NCI-H345 treated with DMSO at 0.1 percent for 48 hours (cell line): Measurements from ENCODE around the gene BCL11A.

Experiments
- DNase-seq: peaks from one replicate; lab custom pipeline; 2025; ENCODE audit not compliant: unreplicated experiment; lab: John Stamatoyannopoulos, UW

The BCL11A gene

DNA sequence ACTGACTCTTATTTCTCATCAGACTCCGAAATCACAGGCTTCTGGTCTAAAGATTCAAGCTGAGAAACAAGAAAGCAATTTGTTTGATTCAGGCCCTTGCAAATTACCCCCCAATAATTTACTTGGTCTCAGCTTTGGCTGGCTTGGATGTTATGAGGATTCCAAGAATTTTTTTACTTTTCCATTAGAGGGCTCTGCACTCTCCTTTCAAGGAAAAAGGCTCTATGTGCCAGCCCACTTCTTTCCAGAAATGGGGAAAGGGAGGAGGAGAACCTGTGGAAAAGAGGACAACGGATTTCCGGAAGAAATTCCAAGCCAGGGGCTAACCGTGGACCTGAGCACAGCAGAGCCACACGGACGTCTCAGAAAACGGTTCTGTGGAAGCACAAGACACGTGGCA, 44.4 kb downstream of the BCL11A start:
- no peak for DNase-seq

DNA sequence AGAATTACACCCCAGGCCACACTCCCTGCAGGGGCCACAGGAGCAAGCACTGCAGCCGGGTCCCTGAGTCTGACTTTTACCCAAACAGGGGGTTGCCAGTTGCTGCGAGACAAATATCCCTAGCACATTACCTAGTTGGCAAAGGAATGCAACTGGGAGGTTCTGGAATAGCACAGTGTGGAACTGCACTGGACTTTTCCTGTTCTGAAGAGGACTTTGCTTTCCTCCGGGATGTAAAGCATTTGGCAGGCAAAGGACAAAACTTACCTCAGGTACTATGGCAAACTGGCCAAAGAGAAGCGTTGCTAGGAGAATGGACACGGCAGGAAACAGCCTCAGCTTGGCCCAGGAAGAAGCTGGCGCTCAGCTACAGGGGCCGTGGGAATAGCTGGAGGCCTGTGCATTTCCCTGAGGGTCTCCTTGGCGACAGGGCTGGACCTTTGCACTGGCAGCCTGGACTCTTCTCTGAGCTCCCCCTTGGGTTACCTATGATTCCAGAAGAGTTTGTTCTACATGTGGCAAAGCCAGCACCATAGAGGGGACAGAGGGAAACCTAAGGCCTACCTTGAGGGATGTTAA, 45.0 kb downstream of the BCL11A start:
- no peak for DNase-seq

DNA sequence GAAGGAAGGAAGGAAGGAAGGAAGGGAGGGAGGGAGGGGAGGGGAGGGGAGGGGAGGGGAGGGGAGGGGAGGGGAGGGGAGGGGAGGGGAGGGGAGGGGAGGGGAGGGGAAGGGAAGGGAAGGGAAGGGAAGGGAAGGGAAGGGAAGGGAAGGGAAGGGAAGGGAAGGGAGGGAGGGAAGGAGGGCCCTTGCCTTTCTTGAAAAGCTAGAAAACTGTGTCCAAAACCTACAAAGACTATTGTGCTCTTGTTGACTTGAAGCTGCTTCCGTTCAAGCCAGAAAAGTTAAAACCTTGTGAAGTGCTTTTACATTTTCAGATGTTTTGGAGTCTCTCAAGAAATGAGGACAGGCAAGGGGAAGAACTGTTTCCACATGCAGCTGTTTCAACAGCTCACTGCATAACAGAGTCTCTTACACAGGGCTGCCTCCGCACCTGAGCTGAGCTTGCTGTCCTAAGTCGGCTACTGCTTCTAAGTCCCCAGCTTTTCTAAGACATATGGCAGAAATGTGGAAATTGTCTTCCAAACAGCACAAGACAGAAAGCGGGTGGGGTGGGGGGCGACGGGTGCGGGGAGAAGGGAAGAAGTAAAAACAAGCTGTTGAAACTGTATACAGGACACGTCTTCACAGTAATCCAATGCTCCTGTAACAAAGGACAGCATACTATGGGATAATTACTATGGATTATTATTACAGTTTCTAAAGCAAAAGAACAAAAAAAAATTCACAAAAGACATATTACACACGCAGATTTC, 46.1 kb downstream of the BCL11A start:
- no peak for DNase-seq

DNA sequence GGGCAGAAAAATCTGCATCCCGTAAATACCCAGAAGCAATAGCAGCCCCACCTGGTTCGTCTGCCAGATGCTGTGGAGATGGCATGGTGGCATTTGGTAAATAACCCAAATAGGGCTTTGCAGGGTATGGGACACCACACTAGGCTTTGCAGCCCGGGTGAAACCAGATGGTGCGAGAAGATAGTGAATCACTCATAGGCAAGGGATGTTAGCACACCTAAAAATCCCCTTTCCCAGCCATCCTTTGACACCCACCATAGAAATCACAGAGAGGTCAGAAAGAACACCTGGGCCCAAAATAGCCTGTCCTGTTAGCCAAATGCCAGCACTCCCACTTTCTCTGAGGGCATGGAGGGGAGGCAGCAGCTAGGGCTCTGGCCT, 47.6 kb downstream of the BCL11A start:
- DNase-seq = no peak

DNA sequence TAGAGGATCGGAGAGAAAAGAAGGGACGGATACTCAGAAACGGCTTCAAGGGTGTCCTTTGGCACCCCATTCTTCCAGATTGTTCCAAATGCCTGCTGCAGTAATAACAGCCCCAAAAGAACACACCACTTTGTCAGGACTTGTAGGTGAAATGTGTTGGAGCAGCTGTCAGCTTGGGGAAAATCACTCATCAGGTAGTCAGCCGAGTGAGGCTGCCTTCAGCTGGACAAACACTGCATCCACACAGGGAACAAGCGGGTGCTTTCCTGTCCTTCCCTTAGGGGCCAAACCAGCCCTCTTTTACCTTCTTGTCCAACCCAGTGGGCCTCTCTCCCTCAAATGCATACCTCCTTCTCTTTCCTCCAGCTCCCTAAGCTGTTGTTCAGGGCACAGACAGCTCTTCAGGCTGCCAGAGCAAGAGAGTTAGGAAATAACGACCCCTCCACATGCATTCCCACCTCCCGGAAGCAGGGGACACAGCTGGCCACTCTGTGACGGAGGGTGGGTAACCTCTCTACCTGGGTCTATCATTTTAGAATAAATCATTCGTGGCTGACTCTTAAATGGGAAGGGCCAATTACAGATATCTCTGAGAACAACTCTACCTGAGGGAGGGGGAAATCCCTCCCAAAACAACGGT, 48.1 kb downstream of the BCL11A start:
- no peak for DNase-seq

DNA sequence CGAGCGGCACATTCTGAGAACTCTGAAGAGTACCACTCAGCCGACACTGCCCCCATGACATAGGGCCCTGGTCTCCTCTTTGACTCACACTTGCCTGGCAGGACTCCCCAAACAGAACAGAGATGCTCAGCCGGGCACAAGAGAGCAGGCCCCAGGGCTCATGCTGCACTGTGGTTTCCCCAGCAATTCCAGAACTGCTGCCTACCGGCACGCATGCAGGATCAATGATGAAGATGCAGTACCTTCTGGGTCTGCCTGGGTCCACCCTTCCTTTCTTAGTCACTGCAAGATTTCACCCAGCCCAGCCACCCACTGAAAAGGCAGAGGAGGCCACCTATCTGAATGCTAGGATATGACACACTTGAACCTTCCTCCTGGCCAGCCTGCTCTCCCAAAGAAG, 49.4 kb downstream of the BCL11A start:
- DNase-seq = no peak

DNA sequence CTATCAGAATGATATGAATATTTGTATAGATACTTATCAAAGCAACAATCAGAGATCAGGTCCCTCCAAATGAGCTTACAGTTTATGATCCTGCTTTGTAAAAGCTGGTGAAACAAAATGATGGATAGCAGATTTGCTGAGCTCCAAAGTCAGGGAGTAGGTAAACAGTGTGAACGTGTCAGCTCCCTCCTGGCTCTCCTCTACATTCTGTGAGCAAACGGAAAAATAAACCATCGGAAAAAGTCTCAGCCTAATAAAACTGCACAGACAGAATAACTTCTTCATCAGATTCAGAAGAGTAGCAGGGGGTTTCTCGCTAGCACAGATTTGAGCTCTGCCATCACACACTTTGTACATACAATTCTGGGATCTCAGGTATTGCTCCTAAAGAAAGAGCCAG, 51.3 kb downstream of the BCL11A start:
- DNase-seq = no peak

DNA sequence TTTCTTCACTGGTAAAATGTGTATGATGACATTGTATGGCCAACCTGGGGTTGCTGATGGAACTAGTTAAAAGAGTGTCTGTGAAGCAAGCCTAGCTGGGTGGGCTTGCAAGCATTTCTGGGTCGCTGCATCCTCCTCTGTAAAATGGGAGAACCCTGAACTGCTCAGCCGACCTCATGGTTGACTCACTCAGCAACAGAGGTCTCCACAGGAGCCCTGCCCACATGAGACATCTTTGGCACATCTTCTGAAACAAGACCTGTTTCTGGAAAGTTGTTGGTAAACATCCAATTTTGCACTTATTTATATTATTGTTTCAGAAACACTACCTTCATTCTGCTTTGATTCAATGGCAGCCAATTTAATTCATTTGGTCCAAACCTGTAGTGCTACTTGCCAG, 52.6 kb downstream of the BCL11A start:
- no peak for DNase-seq

DNA sequence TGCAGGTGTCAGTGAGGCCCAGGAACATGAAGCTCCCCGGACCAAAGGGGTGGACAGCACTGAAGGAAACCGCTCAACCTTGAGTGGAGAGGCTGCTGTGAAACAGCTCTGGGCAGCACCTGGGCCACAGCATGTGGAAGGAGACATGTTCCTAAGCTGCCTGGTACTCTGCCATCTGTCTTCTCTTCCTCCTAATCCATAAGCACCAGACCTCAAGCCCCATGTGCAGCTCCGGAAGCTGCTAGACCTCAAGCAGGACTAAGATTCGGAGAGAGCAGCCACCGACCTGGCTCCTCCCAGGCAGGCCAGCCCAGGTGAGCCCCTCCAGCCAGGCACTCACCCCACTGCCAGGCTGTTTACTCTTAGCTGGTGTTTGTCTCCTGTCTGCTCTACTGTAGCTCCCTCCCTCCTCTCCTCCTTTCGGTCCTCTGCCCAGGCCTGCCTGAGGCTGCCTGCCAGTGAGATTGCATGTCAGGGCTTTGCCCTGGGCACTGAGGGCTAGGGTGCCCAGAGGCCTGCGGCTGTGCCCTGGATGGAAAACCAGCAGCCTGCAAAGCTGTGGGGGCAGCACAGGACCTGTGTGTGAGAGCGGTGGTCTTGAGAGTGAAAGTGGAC, 53.7 kb downstream of the BCL11A start:
- DNase-seq = no peak

DNA sequence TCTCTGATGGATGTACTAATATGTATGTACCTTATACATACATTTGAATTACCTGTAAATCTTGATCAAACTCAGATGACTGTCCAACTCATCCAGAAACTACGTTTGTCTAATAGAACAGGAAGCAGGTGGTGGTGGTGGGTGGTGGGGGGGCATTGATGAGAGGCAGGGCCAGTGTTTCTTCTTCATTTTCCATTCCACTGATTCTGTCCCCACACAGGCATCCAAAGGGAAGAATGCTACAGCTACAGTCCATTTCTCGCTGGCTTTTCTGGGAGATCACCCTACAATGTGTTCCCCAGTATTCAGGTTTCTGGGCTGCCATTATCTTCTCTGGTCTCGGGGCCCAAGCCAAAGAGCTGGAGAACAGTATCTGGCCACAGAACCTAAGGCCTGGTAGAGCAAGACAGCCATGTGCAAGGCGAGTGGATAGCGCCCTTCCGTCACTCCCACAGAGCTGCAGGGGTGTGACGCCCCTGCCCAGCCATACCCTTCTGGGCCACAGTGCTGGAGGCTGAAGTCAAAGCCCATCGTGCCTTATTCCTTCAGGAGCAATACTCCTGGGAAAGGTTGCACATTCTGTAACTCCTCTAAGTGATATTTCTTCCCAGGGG, 54.5 kb downstream of the BCL11A start:
- DNase-seq = no peak

DNA sequence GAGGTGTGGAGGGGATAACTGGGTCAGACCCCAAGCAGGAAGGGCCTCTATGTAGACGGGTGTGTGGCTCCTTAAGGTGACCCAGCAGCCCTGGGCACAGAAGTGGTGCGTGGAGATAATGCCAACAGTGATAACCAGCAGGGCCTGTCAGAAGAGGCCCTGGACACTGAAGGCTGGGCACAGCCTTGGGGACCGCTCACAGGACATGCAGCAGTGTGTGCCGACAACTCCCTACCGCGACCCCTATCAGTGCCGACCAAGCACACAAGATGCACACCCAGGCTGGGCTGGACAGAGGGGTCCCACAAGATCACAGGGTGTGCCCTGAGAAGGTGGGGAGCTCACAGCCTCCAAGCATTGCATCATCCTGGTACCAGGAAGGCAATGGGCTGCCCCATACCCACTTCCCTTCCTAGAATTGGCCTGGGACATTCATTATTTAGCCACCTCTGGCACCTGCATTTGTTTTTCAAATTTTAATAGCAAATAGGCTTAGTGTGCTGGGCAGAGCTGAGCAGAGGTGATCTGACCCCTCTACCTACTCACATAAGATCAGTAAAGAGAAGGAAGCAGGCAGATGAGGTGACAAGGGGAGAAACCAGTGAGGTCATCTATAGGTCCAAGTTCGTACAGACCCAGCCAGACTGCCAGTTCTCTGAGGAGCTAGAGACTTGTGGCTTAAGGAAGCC, 55.2 kb downstream of the BCL11A start:
- no peak for DNase-seq

DNA sequence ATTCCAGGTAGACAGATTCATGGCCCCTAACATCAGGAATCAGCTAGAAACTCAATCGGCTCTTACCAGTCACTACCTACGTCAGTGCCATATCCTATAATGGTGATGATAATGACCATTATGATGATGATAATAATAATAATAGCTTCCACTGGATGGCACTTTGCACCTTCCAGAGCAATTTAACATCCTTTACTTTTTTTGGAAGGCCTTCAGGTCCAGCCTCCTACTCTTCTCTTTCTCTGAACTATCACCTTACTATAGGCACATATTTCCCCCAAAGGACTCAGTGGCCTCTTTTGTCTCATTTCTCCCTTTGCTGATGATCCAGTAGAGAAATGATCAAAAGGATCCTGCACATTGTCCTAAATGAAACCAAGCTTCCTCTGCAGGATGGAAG, 56.0 kb downstream of the BCL11A start:
- no peak for DNase-seq

DNA sequence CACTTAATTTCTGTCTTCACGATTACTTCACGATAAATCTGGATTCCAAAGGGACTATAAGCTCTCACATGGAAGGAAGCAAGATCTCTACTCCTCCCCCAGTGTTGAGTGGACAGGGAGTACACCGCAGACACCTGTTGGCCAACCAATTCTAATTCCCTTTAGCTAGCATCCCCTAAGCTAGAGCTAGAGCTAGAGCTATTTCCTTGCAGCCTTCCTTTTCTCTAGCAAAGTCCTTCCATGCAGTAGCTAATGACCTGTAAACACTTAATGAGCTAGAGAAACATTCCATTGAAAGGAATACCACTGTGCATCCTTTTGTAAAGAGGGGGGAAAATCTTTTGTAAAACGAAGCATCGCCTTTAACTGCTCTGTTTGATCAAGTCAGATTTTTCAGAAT, 56.5 kb downstream of the BCL11A start:
- DNase-seq = no peak

DNA sequence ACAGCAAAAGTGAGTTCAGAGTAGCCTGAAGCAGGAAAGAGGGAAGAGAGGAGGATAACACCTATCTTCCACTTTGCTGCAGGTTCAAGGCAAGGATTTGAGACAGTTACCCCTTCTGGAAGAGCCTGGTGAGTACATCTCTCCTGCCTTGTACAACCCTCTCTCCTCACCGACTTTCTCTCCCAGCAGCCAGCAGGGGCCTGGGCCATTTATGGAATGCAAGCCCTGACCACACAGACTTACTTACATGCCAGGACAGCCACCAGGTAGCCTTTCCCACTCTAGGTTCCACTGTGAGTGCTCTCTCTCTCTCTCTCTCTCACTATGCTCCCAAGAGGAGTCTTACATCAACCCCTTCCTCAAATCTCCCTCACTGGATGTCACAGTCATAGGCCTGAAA, 57.0 kb downstream of the BCL11A start:
- no peak for DNase-seq

DNA sequence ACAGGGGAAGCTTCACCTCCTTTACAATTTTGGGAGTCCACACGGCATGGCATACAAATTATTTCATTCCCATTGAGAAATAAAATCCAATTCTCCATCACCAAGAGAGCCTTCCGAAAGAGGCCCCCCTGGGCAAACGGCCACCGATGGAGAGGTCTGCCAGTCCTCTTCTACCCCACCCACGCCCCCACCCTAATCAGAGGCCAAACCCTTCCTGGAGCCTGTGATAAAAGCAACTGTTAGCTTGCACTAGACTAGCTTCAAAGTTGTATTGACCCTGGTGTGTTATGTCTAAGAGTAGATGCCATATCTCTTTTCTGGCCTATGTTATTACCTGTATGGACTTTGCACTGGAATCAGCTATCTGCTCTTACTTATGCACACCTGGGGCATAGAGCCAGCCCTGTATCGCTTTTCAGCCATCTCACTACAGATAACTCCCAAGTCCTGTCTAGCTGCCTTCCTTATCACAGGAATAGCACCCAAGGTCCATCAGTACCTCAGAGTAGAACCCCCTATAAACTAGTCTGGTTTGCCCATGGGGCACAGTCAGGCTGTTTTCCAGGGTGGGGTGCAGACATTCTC, 58.3 kb downstream of the BCL11A start:
- DNase-seq = no peak

DNA sequence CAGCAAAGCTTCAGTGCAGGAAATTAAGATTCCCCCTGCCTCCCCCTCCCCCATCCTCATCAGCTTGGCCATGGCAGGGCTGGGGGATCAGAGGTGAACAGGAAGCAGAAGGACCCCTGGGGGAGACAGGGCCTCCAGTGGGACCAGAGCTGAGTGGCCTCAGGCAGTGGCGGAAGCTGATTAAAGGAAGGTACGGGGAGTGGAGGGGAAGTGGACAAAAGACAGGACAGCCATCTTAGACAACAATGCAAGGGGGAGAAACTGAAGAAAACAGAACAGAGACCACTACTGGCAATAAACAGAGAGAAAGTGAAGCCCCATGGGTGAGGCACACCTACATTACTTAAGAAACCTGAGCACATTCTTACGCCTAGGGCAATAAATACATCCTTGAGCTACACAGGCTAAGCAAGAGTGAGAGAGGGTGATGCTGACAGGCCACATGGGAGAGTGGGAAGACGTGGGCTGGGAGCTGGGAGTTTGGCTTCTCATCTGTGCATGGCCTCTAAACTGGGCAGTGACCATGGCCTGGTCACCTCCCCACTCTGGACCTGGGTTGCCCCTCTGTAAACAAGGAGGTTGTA, 59.6 kb downstream of the BCL11A start:
- DNase-seq = no peak

DNA sequence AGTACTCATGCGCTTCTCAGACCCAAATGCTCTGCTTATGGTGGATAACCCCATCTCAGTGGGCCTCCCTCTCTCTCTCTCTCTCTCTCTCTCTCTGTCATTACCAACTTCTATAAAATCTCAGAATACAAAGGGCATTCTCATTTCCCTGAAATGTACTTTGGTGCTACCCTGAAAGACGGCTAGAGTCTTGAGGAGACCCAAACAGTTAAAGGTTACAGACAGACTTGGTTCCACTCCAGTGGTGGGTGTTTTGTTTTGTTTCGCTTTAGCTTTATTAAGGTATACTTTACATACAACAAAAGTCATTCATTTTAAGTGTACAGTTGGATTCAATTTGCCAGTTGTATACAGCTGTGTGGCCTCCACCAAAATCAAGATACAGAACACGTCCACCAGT, 60.9 kb downstream of the BCL11A start:
- DNase-seq = no peak

DNA sequence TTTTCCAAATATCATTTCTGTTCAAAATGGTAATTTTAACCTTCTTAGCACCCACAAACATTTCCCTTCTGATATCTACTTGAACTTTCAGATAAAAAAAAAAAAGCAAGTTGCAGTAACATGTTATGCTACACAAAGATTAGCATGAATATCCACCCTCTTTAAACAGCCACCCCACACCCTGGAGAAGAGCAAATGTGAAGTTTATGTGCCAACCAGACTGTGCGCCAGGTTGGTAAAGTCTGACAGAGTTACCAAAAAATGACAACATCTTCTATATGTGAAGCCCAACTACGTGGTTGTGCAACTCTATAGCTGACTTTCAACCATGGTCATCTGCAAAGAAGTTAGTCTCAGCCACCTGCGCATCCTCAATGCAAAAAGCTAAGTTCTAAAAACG, 62.6 kb downstream of the BCL11A start:
- DNase-seq = no peak

DNA sequence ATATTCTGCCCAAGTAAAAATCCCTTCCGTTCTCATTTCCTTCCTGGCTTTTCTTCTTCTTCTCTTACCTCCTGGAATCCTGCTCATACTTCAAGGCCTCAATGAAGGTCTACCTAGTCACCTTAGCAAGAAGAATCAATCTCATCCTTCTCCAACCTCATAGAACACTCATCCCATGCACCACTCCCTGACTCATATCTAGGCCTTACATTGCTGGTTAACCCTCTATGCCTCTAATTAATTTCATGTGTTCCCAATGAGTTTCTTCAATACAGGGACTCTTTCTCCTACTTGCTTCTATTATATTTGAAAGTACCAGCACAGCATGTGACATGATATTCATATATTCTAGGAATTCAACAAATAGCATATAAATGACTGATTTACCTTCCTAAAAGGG, 63.0 kb downstream of the BCL11A start:
- no peak for DNase-seq

DNA sequence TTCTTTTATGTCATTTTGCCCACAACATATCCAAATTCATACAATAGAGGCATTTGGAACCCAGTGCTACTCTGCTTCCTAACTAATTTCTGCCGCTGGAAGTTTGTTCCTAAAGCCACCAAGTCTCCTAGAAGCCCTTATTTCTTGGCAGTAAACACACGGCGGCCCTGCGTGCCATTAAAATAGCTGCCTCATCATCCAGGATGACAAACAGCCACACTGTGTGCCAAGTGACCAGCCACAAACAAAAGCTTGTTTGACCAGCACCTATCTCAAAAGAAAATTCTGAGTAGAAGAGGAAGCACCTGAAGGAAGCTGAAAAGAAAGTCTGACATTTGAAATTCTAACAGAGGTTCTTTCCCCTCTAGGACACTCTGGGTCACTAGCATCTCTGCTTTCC, 64.2 kb downstream of the BCL11A start:
- no peak for DNase-seq

DNA sequence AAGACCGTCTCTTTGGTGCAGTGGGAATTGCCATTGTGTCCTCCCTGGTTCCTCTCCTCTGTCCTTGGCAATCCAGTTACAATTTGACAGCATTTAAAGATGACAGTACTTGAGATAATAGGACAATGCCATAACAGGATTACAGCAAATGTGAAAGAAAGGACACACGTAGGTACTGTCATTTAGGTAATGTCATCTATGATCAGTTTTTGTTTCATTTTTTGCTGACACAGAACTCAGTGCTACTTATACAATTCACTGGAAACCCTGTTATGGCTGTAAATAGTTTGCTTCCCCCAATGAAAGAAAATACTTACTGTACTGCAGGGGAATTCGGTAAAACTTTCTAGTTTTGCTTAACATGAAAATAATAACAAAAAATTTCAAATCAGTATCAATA, 65.2 kb downstream of the BCL11A start:
- no peak for DNase-seq
